Measurements from ENCODE around the gene SLC39A1. TPM values are rescaled to one million over a fixed set of nuclear protein-coding genes. Genes with fewer than 3 reads are reported as not detected.

The SLC39A1 gene
- polyA plus RNA-seq, 2 of the 4 experiments (the other 2 are of a cell fraction) = 80.6 to 108 TPM

DNA sequence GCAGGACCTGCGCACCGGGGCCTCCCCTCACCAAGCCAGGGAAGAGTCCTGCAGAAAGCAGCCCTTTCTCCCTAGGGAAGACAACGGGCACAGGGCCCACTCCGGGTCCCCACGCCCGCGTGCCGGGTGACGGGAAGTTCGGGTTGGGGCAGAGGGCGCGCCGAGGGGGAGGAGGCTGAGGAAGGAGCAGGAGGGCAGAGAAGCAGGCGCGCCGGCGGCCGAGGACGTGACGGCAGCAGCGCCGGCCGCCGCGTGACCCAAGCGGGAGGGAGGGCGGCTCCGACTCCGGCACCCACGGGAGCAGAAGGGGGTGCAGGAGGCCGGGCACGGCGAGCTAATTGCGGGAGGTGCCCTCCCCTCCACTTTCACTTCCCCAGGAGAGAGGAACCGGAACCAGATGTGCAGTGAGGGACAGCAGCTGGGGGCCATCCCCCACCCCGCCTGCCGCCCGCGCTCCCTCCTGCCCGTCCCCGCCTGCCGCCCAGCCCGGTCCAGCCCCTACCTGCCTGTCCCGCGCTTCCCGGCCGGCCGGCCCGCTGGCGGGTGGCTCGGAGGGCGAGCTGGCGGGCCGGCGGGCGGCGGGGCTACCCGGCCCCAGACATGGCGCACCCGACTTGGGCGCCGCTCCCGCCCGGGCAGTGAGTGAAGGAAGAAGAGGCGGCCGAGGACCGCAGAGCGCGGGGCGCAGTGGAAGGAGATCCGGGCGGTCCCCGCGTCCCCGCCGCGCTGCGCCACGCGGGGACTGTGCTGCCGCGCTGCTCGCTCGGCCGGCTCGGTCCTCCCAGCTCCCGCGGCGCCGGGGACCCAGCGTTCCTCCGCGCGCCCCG is 17.3 kb downstream of the SLC39A1 start (continued):
- TF ChIP-seq, protein P1, sequence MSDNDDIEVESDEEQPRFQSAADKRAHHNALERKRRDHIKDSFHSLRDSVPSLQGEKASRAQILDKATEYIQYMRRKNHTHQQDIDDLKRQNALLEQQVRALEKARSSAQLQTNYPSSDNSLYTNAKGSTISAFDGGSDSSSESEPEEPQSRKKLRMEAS (IDR thresholded peaks at IDR 0.05) = peak; percentile 52; the same call in 1 of the 2 replicates
- no peak for TF ChIP-seq NR3C1 (IDR thresholded peaks at IDR 0.05)
- TF ChIP-seq JUN (IDR thresholded peaks at IDR 0.05) = peak; percentile 53 to 85; a peak in 3 of 5 replicates

DNA sequence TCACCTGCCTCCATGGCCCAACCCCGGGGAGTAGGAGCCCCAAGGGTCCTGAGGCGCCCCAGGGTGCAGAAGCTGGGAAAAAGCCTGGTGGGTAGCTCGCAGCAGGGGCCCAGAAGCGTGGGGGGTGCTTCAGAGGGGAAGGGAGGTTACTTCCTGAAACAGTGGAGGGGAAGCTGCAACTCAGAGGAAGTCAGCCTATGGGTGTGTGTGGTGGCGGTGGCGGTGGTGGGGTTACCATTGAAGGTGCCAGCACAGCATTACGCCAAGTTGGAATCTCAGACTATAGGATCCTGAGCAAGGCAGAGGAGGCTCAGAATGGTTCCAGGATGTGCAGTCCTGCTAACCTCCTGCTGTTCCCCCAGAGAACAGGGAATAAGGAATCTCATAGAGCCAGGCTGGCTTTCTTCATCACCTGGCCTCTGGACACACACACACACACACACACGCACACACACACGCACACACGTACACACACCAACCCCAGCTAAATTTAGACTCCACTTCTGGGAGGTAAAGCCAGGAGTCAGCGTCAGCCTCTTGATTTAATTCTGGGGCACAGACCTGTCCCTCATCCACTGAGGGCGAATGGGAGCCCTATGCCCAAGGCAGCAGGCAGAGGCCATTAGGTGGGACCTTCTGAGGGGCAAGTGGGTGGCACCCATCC is 18.1 kb downstream of the SLC39A1 start:
- no peak for TF ChIP-seq POLR2A (IDR thresholded peaks at IDR 0.05; ENCODE audit: low read length)
- no peak for TF ChIP-seq PHF8 (IDR thresholded peaks at IDR 0.05; ENCODE audit: borderline replicate concordance, low read depth)
- TF ChIP-seq, protein P2, sequence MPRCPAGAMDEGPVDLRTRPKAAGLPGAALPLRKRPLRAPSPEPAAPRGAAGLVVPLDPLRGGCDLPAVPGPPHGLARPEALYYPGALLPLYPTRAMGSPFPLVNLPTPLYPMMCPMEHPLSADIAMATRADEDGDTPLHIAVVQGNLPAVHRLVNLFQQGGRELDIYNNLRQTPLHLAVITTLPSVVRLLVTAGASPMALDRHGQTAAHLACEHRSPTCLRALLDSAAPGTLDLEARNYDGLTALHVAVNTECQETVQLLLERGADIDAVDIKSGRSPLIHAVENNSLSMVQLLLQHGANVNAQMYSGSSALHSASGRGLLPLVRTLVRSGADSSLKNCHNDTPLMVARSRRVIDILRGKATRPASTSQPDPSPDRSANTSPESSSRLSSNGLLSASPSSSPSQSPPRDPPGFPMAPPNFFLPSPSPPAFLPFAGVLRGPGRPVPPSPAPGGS (IDR thresholded peaks at IDR 0.05) = no peak
- TF ChIP-seq JUN (IDR thresholded peaks at IDR 0.05) = no peak
- TF ChIP-seq, protein P3, sequence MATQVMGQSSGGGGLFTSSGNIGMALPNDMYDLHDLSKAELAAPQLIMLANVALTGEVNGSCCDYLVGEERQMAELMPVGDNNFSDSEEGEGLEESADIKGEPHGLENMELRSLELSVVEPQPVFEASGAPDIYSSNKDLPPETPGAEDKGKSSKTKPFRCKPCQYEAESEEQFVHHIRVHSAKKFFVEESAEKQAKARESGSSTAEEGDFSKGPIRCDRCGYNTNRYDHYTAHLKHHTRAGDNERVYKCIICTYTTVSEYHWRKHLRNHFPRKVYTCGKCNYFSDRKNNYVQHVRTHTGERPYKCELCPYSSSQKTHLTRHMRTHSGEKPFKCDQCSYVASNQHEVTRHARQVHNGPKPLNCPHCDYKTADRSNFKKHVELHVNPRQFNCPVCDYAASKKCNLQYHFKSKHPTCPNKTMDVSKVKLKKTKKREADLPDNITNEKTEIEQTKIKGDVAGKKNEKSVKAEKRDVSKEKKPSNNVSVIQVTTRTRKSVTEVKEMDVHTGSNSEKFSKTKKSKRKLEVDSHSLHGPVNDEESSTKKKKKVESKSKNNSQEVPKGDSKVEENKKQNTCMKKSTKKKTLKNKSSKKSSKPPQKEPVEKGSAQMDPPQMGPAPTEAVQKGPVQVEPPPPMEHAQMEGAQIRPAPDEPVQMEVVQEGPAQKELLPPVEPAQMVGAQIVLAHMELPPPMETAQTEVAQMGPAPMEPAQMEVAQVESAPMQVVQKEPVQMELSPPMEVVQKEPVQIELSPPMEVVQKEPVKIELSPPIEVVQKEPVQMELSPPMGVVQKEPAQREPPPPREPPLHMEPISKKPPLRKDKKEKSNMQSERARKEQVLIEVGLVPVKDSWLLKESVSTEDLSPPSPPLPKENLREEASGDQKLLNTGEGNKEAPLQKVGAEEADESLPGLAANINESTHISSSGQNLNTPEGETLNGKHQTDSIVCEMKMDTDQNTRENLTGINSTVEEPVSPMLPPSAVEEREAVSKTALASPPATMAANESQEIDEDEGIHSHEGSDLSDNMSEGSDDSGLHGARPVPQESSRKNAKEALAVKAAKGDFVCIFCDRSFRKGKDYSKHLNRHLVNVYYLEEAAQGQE (IDR thresholded peaks at IDR 0.05) = no peak
- no peak for TF ChIP-seq MAZ (IDR thresholded peaks at IDR 0.05; ENCODE audit: borderline replicate concordance, low read depth, low read length)
- TF ChIP-seq POLR2AphosphoS2 (conservative IDR thresholded peaks at IDR 0.05; ENCODE audit: low read length) = no peak
- no peak for TF ChIP-seq SMC3 (IDR thresholded peaks at IDR 0.05)
- no peak for TF ChIP-seq HDAC2 (IDR thresholded peaks at IDR 0.05)
- TF ChIP-seq, protein P4, sequence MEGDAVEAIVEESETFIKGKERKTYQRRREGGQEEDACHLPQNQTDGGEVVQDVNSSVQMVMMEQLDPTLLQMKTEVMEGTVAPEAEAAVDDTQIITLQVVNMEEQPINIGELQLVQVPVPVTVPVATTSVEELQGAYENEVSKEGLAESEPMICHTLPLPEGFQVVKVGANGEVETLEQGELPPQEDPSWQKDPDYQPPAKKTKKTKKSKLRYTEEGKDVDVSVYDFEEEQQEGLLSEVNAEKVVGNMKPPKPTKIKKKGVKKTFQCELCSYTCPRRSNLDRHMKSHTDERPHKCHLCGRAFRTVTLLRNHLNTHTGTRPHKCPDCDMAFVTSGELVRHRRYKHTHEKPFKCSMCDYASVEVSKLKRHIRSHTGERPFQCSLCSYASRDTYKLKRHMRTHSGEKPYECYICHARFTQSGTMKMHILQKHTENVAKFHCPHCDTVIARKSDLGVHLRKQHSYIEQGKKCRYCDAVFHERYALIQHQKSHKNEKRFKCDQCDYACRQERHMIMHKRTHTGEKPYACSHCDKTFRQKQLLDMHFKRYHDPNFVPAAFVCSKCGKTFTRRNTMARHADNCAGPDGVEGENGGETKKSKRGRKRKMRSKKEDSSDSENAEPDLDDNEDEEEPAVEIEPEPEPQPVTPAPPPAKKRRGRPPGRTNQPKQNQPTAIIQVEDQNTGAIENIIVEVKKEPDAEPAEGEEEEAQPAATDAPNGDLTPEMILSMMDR (IDR thresholded peaks at IDR 0.05) = no peak
- no peak for TF ChIP-seq RAD21 (conservative IDR thresholded peaks at IDR 0.05 in 1 of 2, IDR thresholded peaks at IDR 0.05 in 1 of 2)
- no peak for TF ChIP-seq CHD2 (IDR thresholded peaks at IDR 0.05; ENCODE audit: low read length, partially characterized antibody)
- TF ChIP-seq HOXB5 (CRISPR knock-in tag; IDR thresholded peaks at IDR 0.05) = no peak
- TF ChIP-seq KDM1A (IDR thresholded peaks at IDR 0.05; ENCODE audit: low read depth) = no peak
- TF ChIP-seq MYC (IDR thresholded peaks at IDR 0.05; ENCODE audit: borderline replicate concordance, low read length) = no peak
- no peak for TF ChIP-seq ZFP36 (IDR thresholded peaks at IDR 0.05; ENCODE audit: borderline replicate concordance, partially characterized antibody)
- no peak for TF ChIP-seq GATA3 (IDR thresholded peaks at IDR 0.05; ENCODE audit: borderline replicate concordance)
- TF ChIP-seq, protein P5, sequence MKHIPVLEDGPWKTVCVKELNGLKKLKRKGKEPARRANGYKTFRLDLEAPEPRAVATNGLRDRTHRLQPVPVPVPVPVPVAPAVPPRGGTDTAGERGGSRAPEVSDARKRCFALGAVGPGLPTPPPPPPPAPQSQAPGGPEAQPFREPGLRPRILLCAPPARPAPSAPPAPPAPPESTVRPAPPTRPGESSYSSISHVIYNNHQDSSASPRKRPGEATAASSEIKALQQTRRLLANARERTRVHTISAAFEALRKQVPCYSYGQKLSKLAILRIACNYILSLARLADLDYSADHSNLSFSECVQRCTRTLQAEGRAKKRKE (CRISPR knock-in tag; IDR thresholded peaks at IDR 0.05; ENCODE audit: low read depth) = no peak
- TF ChIP-seq BHLHE40 (IDR thresholded peaks at IDR 0.05; ENCODE audit: low read depth, low read length) = no peak
- CTCF ChIA-PET = interaction anchor here (0.9 to 5.8 kb wide), 26 partner anchors 8 to 412 kb away, joined by 3 to 75 read pairs (median 5); partner anchors contain the start of genes CREB3L4, CRTC2, RAB13 and SLC39A1
- Histone ChIP-seq H3K9me3 (no peaks in the 10 kb centered on the region), H3K27ac (peak overlapping the region; percentile 98 to 99), H3K4me3 (peak overlapping the region; percentile 99), H3K4me2 (peak overlapping the region; percentile 89), H3K4me1 (peaks cover 16% of the 10 kb centered on the region)
- WGBS (ENCODE audit: missing lambda C conversion rate) = 49% methylated on average over 11 of the region's 12 CpGs
- DNase-seq (ENCODE audit: low read depth in 1 of 2, low spot score in 1 of 2) (peak in 1 of 2 experiments; percentile 55), FAIRE-seq (no peak), ATAC-seq (peak; percentile 36 to 58; a peak in 4 of 6 replicates)
- POLR2A ChIA-PET = interaction anchor here (1.0 to 1.9 kb wide), 7 partner anchors 14 to 311 kb away, joined by 3 to 16 read pairs (median 3); partner anchors contain the start of genes CHTOP, CREB3L4, GATAD2B and INTS3

Measured in A549 (cell line).